Motor neuron (in vitro differentiated cells): ENCODE measurements around the gene DISC1. TPM values are rescaled to one million over a fixed set of nuclear protein-coding genes. Genes with fewer than 3 reads are reported as not detected.
A peak's percentile ranks its signal among the peaks of the same experiment; 100 is the strongest.
"Not testable (repeated sequence)": the region's sequence is repeated elsewhere in the genome, so short reads cannot be mapped to it uniquely, and the experiment has no call there.

Experiments used
- ATAC-seq, 8 experiments: fragments of 200-7000 bp; cut with Tn5 transposase; replicated peaks in 6 of 8; 2 replicates each; pipeline ENCODE4 v1.8.0; 2021; ENCODE audit warnings: mild to moderate bottlenecking in 8 of 8, moderate library complexity in 8 of 8
- H3K27ac ChIP-seq, 2 donors: fragments of 250-450 bp; sonication (Bioruptor Pico); 2 replicates each; pipeline ENCODE4 v1.9.0; 2021; ENCODE audit warnings: antibody characterized with exemption in 2 of 2, mild to moderate bottlenecking in 2 of 2, moderate library complexity in 1 of 2
- H3K4me1 ChIP-seq, 2 donors: fragments of 250-450 bp; sonication (Bioruptor Pico); replicated peaks in 1 of 2; 2 replicates each; pipeline ENCODE4 v1.6.1; 2021; ENCODE audit warnings: antibody characterized with exemption in 2 of 2, mild to moderate bottlenecking in 2 of 2, moderate library complexity in 1 of 2
- H3K4me3 ChIP-seq, 5 donors: fragments of 250-450 bp; sonication (Bioruptor Pico); 2 replicates each; pipeline ENCODE4 v1.9.0; 2021; ENCODE audit warnings: antibody characterized with exemption in 5 of 5, mild to moderate bottlenecking in 5 of 5, moderate library complexity in 4 of 5
- WGBS, 10 experiments: fragments of 450-650 bp; shearing (Covaris generic); methylation state at CpG; one replicate each; pipeline ENCODE4 v1.0.0; 2022; 5-methylcytosine and 5-hydroxymethylcytosine counted together
- in situ Hi-C, 9 experiments: fragments of 400-800 bp; cut with MboI; loops; one replicate each; pipeline ENCODE4 v1.15.0; 2021; ENCODE audit warnings: low sequenced_read_pairs in 9 of 9, low pct_unique_long_range_greater_than_20kb in 2 of 9; ENCODE audit not compliant: unreplicated experiment in 9 of 9
- total RNA-seq, 8 experiments: library from RNA; unstranded; fragments of 300-600 nt; gene quantifications; 2 replicates each; pipeline versions ENCODE4 v1.2.3 to v1.2.4, GENCODE V29; 2022

Gene DISC1
- total RNA-seq, 8 experiments from 2014 or later, result 1.2 to 13.5 (median 3.7) TPM

- in situ Hi-C loops, result no loop called here
- Histone ChIP-seq H3K4me1 (no peaks in the 10 kb centered on the region), H3K4me3 (no peak overlapping the region), H3K27ac (no peak overlapping the region)
- WGBS, 10 experiments, result 21 to 90% (median 82%) methylated on average over 1 to 13 of the region's 13 CpGs; no CpG with 5 or more reads in 1 of the 10 experiments
- ATAC-seq, result peak in 1 of 8 experiments; percentile 61
Measured at GRCh38 chr1:231643071-231643934, 16.7 kb downstream of the DISC1 start.

GRCh38 chr1:231643935-231644237 is 17.3 kb downstream of the DISC1 start:
- Histone ChIP-seq H3K27ac (no peak overlapping the region), H3K4me3 (no peak overlapping the region), H3K4me1 (no peaks in the 10 kb centered on the region)
- in situ Hi-C loops, result no loop called here
- ATAC-seq, result no peak

- H3K4me1 ChIP-seq, in situ Hi-C loops, H3K4me3 ChIP-seq, H3K27ac ChIP-seq, ATAC-seq: not testable (repeated sequence)
- 60 to 100% (median 94%) methylated on average over 1 to 6 of the region's 6 CpGs; no CpG with 5 or more reads in 2 of the 10 experiments for WGBS, 10 experiments
Measured at GRCh38 chr1:231645634-231646033, 19.0 kb downstream of the DISC1 start.

- whole genome bisulfite sequencing, 10 experiments, result 0 to 100% (median 94%) methylated on average over 1 to 2 of the region's 4 CpGs; no CpG with 5 or more reads in 6 of the 10 experiments
- in situ Hi-C loops, H3K4me3 ChIP-seq, H3K27ac ChIP-seq, ATAC-seq, H3K4me1 ChIP-seq: not testable (repeated sequence)
Measured at GRCh38 chr1:231646165-231646564, 19.6 kb downstream of the DISC1 start.

GRCh38 chr1:231651621-231652260 is 25.2 kb downstream of the DISC1 start:
- 56 to 100% (median 76%) methylated on average over 1 to 8 of the region's 10 CpGs; no CpG with 5 or more reads in 3 of the 10 experiments for whole genome bisulfite sequencing, 10 experiments
- H3K27ac ChIP-seq, in situ Hi-C loops, H3K4me1 ChIP-seq, H3K4me3 ChIP-seq: not testable (repeated sequence)
- peak in 2 of 8 experiments; percentile 16 to 32 for ATAC-seq

GRCh38 chr1:231653632-231654031 is 27.0 kb downstream of the DISC1 start:
- Histone ChIP-seq H3K27ac (no peak overlapping the region), H3K4me1 (no peaks in the 10 kb centered on the region), H3K4me3 (no peak overlapping the region)
- 80 to 100% (median 92%) methylated on average over 1 to 2 of the region's 2 CpGs; no CpG with 5 or more reads in 5 of the 10 experiments for WGBS, 10 experiments
- in situ Hi-C loops, result no loop called here
- ATAC-seq, result peak in 1 of 8 experiments; percentile 61

GRCh38 chr1:231656741-231657140 is 30.2 kb downstream of the DISC1 start:
- in situ Hi-C loops, result no loop called here
- Histone ChIP-seq H3K4me1 (no peaks in the 10 kb centered on the region), H3K27ac (no peak overlapping the region), H3K4me3 (no peak overlapping the region)
- 0 to 100% (median 57%) methylated on average over 1 of the region's 1 CpG; no CpG with 5 or more reads in 3 of the 10 experiments for WGBS, 10 experiments
- no peak for ATAC-seq

GRCh38 chr1:231658223-231658622 is 31.6 kb downstream of the DISC1 start:
- in situ Hi-C loops, H3K4me3 ChIP-seq, H3K27ac ChIP-seq, H3K4me1 ChIP-seq, ATAC-seq: not testable (repeated sequence)
- 17 to 100% (median 96%) methylated on average over 1 of the region's 1 CpG; no CpG with 5 or more reads in 4 of the 10 experiments for WGBS, 10 experiments

GRCh38 chr1:231660198-231660597 is 33.6 kb downstream of the DISC1 start:
- no peak overlapping the region for H3K4me3 ChIP-seq
- ATAC-seq, result no peak
- no peaks in the 10 kb centered on the region for H3K4me1 ChIP-seq
- WGBS, 10 experiments, result 48 to 100% (median 96%) methylated on average over 1 to 3 of the region's 3 CpGs; no CpG with 5 or more reads in 5 of the 10 experiments
- no peak overlapping the region for H3K27ac ChIP-seq
- in situ Hi-C loops, result no loop called here

GRCh38 chr1:231663211-231663792 is 36.7 kb downstream of the DISC1 start:
- in situ Hi-C loops, result no loop called here
- WGBS, 10 experiments, result 0 to 84% (median 69%) methylated on average over 1 to 2 of the region's 2 CpGs; no CpG with 5 or more reads in 1 of the 10 experiments
- ATAC-seq, result peak in 2 of 8 experiments; percentile 78 to 80
- no peak overlapping the region for H3K27ac ChIP-seq
- H3K4me3 ChIP-seq, result no peak overlapping the region
- peaks cover 4 to 21% of the 10 kb centered on the region in 2 donors for H3K4me1 ChIP-seq

- H3K27ac ChIP-seq, result no peak overlapping the region
- H3K4me3 ChIP-seq, result no peak overlapping the region
- ATAC-seq, result no peak
- 40 to 96% (median 86%) methylated on average over 1 to 5 of the region's 5 CpGs for WGBS, 10 experiments
- in situ Hi-C loops, result no loop called here
- H3K4me1 ChIP-seq, result peaks cover 4 to 21% of the 10 kb centered on the region in 2 donors
Measured at GRCh38 chr1:231665101-231665500, 38.5 kb downstream of the DISC1 start.

GRCh38 chr1:231665726-231666125 is 39.1 kb downstream of the DISC1 start:
- in situ Hi-C loops, result no loop called here
- no peak for ATAC-seq
- Histone ChIP-seq H3K4me1 (peaks cover 4 to 21% of the 10 kb centered on the region in 2 donors), H3K27ac (peak overlapping the region in 1 of 2 donors; percentile 3), H3K4me3 (no peak overlapping the region)
- WGBS, 10 experiments, result 54 to 100% (median 99%) methylated on average over 1 to 3 of the region's 3 CpGs; no CpG with 5 or more reads in 2 of the 10 experiments
